Measurements from ENCODE around the gene CST1.
"Not testable (repeated sequence)": the region's sequence is repeated elsewhere in the genome, so short reads cannot be mapped to it uniquely, and the experiment has no call there.

Gene CST1

DNA sequence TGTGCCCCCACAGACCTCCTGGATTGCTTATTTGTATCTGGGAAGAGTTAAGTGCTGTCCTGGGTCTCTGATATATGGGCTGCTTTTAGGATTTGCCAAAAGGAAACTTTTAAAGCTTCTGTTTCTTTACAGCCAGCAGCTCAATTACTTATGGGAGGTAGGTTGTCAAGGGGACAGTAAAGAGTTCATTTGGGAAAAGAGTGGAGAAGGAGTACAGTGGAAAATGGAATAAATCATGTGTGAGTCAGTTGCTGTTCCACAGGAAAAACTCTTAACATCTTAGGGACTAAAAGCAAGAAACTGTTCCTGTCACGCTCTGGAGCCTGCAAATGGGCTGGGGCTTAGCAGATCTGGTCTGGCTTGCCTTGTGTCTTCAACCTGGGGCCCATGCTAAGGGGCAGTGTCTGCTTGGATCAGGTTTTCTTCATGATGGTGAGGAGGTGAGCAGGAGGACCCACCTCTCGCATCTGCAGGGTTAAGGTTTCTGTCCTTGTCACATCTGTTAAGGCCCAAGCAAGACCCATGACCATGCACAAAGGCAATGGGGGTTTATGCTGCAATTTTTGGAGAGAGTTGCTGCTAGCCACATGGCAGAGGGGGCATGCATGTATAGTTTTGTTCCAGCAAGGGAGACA, 8.7 kb upstream of the CST1 start:
- TF ChIP-seq, protein P1, sequence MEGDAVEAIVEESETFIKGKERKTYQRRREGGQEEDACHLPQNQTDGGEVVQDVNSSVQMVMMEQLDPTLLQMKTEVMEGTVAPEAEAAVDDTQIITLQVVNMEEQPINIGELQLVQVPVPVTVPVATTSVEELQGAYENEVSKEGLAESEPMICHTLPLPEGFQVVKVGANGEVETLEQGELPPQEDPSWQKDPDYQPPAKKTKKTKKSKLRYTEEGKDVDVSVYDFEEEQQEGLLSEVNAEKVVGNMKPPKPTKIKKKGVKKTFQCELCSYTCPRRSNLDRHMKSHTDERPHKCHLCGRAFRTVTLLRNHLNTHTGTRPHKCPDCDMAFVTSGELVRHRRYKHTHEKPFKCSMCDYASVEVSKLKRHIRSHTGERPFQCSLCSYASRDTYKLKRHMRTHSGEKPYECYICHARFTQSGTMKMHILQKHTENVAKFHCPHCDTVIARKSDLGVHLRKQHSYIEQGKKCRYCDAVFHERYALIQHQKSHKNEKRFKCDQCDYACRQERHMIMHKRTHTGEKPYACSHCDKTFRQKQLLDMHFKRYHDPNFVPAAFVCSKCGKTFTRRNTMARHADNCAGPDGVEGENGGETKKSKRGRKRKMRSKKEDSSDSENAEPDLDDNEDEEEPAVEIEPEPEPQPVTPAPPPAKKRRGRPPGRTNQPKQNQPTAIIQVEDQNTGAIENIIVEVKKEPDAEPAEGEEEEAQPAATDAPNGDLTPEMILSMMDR (IDR thresholded peaks at IDR 0.05; ENCODE audit: borderline replicate concordance, extremely low read depth, low read length, poor library complexity, severe bottlenecking), result no peak
- TF ChIP-seq EZH2 (IDR thresholded peaks at IDR 0.05; ENCODE audit: borderline replicate concordance, low read depth, low read length, severe bottlenecking), result no peak
- DNase-seq, result no peak
- H3K9ac ChIP-seq (ENCODE audit: low read depth, low read length), result no peak overlapping the region
- no peaks in the 10 kb centered on the region for H3K4me1 ChIP-seq (ENCODE audit: insufficient read depth, low read length)
- no peak for ATAC-seq (ENCODE audit: insufficient read depth, low read depth)
- H3K79me2 ChIP-seq (ENCODE audit: insufficient read depth, low read length), result no peaks in the 10 kb centered on the region
- no peak overlapping the region for H3K27ac ChIP-seq (ENCODE audit: low read length)
- H3K36me3 ChIP-seq (ENCODE audit: insufficient read depth, low read length), result no peaks in the 10 kb centered on the region
- no peak overlapping the region for H2AFZ ChIP-seq (ENCODE audit: low read depth, low read length)
- no peak overlapping the region for H3K4me2 ChIP-seq (ENCODE audit: insufficient read depth, low read length)
- peaks cover 9% of the 10 kb centered on the region for H3K27me3 ChIP-seq (ENCODE audit: insufficient read depth, low read length, poor library complexity)
- no peaks in the 10 kb centered on the region for H4K20me1 ChIP-seq (ENCODE audit: insufficient read depth, low read length)
- no peak overlapping the region for H3K4me3 ChIP-seq (ENCODE audit: low read depth in 1 of 2, low read length in 2 of 2)
- no peaks in the 10 kb centered on the region for H3K9me3 ChIP-seq (ENCODE audit: insufficient read depth, low read length, severe bottlenecking)

DNA sequence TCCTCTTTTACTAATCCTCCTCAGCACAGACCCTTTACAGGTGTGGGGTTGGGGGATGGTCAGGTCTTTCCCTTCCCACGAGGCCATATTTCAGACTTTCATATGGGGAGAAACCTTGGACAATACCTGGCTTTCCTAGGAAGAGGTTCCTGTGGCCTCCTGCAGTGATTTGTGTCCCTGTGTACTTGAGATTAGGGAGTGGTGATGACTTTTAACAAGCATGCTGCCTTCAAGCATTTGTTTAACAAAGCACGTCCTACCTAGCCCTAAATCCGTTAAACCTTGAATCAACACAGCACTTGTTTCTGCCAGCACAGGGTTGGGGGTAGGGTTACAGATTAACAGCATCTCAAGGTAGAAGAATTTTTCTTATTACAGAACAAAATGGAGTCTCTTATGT, 6.1 kb upstream of the CST1 start:
- not testable (repeated sequence) for H3K27ac ChIP-seq (ENCODE audit: low read length); H3K27me3 ChIP-seq (ENCODE audit: insufficient read depth, low read length, poor library complexity); H3K79me2 ChIP-seq (ENCODE audit: insufficient read depth, low read length); ATAC-seq (ENCODE audit: insufficient read depth, low read depth); H3K4me2 ChIP-seq (ENCODE audit: insufficient read depth, low read length); H3K9ac ChIP-seq (ENCODE audit: low read depth, low read length); DNase-seq; H3K4me3 ChIP-seq (ENCODE audit: low read depth in 1 of 2, low read length in 2 of 2); H2AFZ ChIP-seq (ENCODE audit: low read depth, low read length); H3K9me3 ChIP-seq (ENCODE audit: insufficient read depth, low read length, severe bottlenecking); H3K36me3 ChIP-seq (ENCODE audit: insufficient read depth, low read length); H4K20me1 ChIP-seq (ENCODE audit: insufficient read depth, low read length); H3K4me1 ChIP-seq (ENCODE audit: insufficient read depth, low read length)

DNA sequence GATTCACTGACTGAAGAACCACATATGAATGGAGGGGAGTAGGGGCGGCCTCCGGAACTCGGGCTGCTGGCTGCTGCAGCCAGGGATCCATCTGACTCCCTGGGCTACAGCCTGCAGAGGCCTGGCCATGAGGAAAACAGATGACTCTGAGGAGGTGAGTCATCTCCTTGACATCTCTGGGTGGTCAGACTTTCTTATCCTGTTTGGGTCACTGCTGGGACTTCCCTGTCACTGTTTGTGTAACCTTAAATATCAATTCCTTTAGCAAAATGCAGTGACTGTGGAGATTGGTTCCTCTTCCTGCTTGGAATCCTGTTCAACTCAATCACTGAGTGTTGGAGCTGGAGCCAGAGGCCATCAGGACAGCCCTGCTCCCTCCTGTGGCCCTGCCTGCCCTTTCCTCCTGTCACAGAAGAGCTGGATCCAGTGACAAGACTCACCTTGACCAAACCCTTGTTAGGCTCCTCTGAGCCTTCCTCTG, 4.4 kb upstream of the CST1 start:
- not testable (repeated sequence) for H3K9me3 ChIP-seq (ENCODE audit: insufficient read depth, low read length, severe bottlenecking); DNase-seq; H3K9ac ChIP-seq (ENCODE audit: low read depth, low read length); H3K79me2 ChIP-seq (ENCODE audit: insufficient read depth, low read length); H3K27me3 ChIP-seq (ENCODE audit: insufficient read depth, low read length, poor library complexity); ATAC-seq (ENCODE audit: insufficient read depth, low read depth); H3K4me2 ChIP-seq (ENCODE audit: insufficient read depth, low read length); H3K27ac ChIP-seq (ENCODE audit: low read length); H3K36me3 ChIP-seq (ENCODE audit: insufficient read depth, low read length); H3K4me1 ChIP-seq (ENCODE audit: insufficient read depth, low read length); H4K20me1 ChIP-seq (ENCODE audit: insufficient read depth, low read length); H2AFZ ChIP-seq (ENCODE audit: low read depth, low read length); H3K4me3 ChIP-seq (ENCODE audit: low read depth in 1 of 2, low read length in 2 of 2)

DNA sequence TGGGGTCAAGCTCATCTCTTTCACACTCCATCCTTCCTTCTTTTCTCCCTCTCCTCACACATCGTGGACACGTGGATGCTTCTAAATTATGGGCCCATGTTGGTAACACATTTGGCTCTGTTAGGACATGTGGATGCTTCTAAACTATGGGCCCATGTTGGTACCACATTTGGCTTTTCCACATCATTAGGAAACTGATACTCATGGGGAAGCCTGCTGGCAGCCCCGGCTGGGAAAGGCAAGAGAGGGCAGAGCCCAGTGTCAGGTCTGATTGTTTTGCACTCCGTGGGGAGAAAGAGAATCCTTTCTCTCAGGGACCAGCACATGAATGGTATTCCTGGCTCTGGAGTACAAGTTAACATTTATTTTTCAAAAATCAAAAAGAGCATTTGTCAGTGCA, 4.0 kb upstream of the CST1 start:
- Histone ChIP-seq H3K4me1 (ENCODE audit: insufficient read depth, low read length) (no peaks in the 10 kb centered on the region), H3K9ac (ENCODE audit: low read depth, low read length) (no peak overlapping the region), H3K27me3 (ENCODE audit: insufficient read depth, low read length, poor library complexity) (peaks cover 8% of the 10 kb centered on the region), H3K36me3 (ENCODE audit: insufficient read depth, low read length) (no peaks in the 10 kb centered on the region), H3K4me3 (ENCODE audit: low read depth in 1 of 2, low read length in 2 of 2) (no peak overlapping the region), H2AFZ (ENCODE audit: low read depth, low read length) (no peak overlapping the region), H4K20me1 (ENCODE audit: insufficient read depth, low read length) (no peaks in the 10 kb centered on the region), H3K79me2 (ENCODE audit: insufficient read depth, low read length) (no peaks in the 10 kb centered on the region), H3K27ac (ENCODE audit: low read length) (no peak overlapping the region), H3K4me2 (ENCODE audit: insufficient read depth, low read length) (no peak overlapping the region), H3K9me3 (ENCODE audit: insufficient read depth, low read length, severe bottlenecking) (no peaks in the 10 kb centered on the region)
- ATAC-seq (ENCODE audit: insufficient read depth, low read depth), result no peak
- DNase-seq, result no peak
- TF ChIP-seq EZH2 (IDR thresholded peaks at IDR 0.05; ENCODE audit: borderline replicate concordance, low read depth, low read length, severe bottlenecking), result no peak
- TF ChIP-seq, protein P1 (IDR thresholded peaks at IDR 0.05; ENCODE audit: borderline replicate concordance, extremely low read depth, low read length, poor library complexity, severe bottlenecking), result no peak
